ENCODE measurements around the gene CORO1C.

CORO1C gene

DNA sequence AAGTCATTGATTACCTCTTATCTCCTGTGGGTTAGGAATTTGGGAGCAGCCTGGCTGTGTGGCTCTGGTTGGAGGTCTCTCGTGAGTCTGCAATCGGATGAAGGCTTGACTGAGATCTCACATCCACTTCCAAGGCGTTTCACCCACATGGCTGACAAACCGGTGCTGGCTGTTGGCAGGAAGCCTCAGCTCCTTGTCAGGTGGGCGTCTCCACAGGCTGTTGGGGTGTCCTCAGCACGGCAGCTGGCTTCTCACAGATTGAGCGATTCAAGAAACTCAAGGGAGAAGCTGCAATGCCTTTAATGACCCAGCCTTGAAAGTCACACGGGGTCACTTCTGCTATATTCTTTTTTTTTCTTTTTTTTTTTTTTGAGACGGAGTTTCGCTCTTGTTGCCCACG is 28.6 kb upstream of the CORO1C start:
- Histone ChIP-seq H3K27me3 (ENCODE audit: insufficient read depth, low read depth, severe bottlenecking) (no peaks in the 10 kb centered on the region), H3K4me3 (ENCODE audit: low read depth, low read length) (no peak overlapping the region), H3K9me3 (ENCODE audit: severe bottlenecking) (no peaks in the 10 kb centered on the region), H3K36me3 (no peaks in the 10 kb centered on the region), H3K27ac (no peak overlapping the region)
- TF ChIP-seq, protein P1, sequence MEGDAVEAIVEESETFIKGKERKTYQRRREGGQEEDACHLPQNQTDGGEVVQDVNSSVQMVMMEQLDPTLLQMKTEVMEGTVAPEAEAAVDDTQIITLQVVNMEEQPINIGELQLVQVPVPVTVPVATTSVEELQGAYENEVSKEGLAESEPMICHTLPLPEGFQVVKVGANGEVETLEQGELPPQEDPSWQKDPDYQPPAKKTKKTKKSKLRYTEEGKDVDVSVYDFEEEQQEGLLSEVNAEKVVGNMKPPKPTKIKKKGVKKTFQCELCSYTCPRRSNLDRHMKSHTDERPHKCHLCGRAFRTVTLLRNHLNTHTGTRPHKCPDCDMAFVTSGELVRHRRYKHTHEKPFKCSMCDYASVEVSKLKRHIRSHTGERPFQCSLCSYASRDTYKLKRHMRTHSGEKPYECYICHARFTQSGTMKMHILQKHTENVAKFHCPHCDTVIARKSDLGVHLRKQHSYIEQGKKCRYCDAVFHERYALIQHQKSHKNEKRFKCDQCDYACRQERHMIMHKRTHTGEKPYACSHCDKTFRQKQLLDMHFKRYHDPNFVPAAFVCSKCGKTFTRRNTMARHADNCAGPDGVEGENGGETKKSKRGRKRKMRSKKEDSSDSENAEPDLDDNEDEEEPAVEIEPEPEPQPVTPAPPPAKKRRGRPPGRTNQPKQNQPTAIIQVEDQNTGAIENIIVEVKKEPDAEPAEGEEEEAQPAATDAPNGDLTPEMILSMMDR (IDR thresholded peaks at IDR 0.05; ENCODE audit: low read depth, low read length): no peak
- no peak for DNase-seq

DNA sequence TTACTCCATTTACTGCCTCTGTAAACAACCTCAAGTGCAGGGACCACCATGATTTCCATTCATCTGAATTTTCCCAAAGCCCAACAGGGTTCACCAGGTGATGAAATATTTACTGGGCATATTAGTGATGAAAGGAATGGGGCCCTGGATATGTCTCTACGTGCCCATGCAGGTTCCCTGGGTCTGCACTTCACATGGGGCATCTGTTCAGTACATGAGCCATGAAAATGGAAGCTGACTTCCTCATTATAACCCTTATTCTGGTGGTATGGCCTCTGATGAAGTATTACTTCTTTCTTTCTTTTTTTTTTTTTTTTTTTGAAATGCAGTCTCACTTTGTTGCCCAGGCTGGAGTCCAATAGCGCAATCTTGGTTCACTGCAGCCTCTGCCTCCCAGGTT is 26.5 kb upstream of the CORO1C start:
- DNase-seq: no peak
- no peak overlapping the region for H3K4me3 ChIP-seq (ENCODE audit: low read depth, low read length)
- TF ChIP-seq, protein P1 (IDR thresholded peaks at IDR 0.05; ENCODE audit: low read depth, low read length): no peak
- H3K9me3 ChIP-seq (ENCODE audit: severe bottlenecking): no peaks in the 10 kb centered on the region
- no peaks in the 10 kb centered on the region for H3K27me3 ChIP-seq (ENCODE audit: insufficient read depth, low read depth, severe bottlenecking)
- H3K36me3 ChIP-seq: no peaks in the 10 kb centered on the region
- no peak overlapping the region for H3K27ac ChIP-seq

DNA sequence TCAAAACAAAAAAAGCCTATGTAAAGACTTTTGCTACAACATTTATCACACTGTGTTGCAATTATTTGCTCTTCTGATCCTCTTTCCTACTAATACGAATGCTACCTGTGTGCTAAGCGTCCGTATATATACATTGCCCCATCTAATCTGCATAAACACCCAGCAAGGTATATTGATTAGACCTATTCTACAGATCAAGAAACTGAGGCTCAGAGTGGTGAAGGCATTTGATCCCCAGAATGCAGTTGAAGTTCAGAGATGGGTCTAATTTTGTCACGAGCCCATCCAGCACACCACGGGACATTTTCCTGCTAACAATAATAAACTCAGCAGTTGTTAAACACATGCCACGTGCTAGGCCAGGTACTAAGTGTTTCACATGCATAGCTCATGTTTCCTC is 25.1 kb upstream of the CORO1C start:
- H3K27ac ChIP-seq: no peak overlapping the region
- H3K9me3 ChIP-seq (ENCODE audit: severe bottlenecking): no peaks in the 10 kb centered on the region
- no peak overlapping the region for H3K4me3 ChIP-seq (ENCODE audit: low read depth, low read length)
- DNase-seq: no peak
- no peaks in the 10 kb centered on the region for H3K27me3 ChIP-seq (ENCODE audit: insufficient read depth, low read depth, severe bottlenecking)
- TF ChIP-seq, protein P1 (IDR thresholded peaks at IDR 0.05; ENCODE audit: low read depth, low read length): no peak
- no peaks in the 10 kb centered on the region for H3K36me3 ChIP-seq

DNA sequence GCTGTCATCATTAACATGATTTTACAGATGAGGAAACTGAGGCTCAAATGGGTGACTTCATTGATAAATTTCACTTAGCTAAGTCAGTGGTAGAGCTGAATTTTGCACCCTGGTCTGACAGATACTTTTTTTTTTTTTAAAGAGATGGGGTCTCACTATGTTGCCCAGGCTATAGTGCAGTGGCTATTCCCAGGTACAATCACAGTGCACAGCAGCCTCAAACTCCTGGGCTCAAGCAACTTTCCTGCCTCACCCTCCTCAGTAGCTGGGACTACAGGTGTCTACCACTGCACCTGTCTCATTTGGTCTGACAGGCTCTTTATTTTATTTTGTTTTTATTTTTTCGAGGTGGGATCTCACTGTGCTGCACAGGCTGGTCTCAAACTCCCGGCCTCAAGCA is 24.2 kb upstream of the CORO1C start:
- no peak overlapping the region for H3K27ac ChIP-seq
- no peaks in the 10 kb centered on the region for H3K9me3 ChIP-seq (ENCODE audit: severe bottlenecking)
- no peaks in the 10 kb centered on the region for H3K27me3 ChIP-seq (ENCODE audit: insufficient read depth, low read depth, severe bottlenecking)
- no peaks in the 10 kb centered on the region for H3K36me3 ChIP-seq
- TF ChIP-seq, protein P1 (IDR thresholded peaks at IDR 0.05; ENCODE audit: low read depth, low read length): no peak
- no peak for DNase-seq
- no peak overlapping the region for H3K4me3 ChIP-seq (ENCODE audit: low read depth, low read length)

DNA sequence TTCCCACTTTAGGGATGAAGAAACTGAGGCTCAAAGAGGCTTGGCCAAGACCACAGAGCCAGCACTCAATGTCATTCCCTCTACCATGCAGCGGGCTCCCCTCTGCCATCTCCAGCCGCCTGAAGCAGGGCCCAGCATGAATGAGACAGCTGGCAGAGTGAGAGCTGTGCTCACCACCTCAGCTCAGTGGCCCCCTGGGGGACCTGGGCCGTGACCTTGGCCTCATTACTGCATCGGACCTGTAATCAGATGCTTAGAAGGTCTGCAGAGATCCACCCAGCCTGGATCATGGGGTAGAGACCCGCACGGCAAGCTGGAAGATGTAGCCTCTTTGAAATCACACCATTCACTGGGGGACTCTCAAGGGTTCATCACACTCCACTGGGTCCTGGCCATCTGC is 22.7 kb upstream of the CORO1C start:
- no peaks in the 10 kb centered on the region for H3K27me3 ChIP-seq (ENCODE audit: insufficient read depth, low read depth, severe bottlenecking)
- no peak overlapping the region for H3K4me3 ChIP-seq (ENCODE audit: low read depth, low read length)
- no peaks in the 10 kb centered on the region for H3K36me3 ChIP-seq
- DNase-seq: no peak
- H3K9me3 ChIP-seq (ENCODE audit: severe bottlenecking): no peaks in the 10 kb centered on the region
- H3K27ac ChIP-seq: no peak overlapping the region
- TF ChIP-seq, protein P1 (IDR thresholded peaks at IDR 0.05; ENCODE audit: low read depth, low read length): no peak

DNA sequence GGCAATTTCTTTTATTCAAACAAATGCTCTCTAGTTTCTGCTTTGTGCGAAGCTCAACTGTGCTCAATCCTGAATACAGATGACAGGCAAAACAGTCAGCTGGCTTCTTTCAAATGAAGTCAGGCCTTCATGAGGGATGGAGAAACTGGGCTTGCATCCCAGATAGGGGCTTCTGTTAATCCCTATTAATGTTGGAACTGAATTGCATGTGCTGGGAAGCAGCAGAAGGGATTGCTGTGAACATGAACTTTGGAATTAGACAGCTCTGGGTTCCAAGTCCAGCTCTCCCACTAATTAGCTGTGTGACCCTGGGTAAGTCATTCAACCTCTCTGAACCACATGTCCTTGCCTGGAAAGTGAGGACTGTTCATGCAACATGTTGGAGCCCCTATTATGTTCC is 21.1 kb upstream of the CORO1C start:
- DNase-seq: no peak
- no peaks in the 10 kb centered on the region for H3K9me3 ChIP-seq (ENCODE audit: severe bottlenecking)
- no peak overlapping the region for H3K4me3 ChIP-seq (ENCODE audit: low read depth, low read length)
- H3K36me3 ChIP-seq: no peaks in the 10 kb centered on the region
- TF ChIP-seq, protein P1 (IDR thresholded peaks at IDR 0.05; ENCODE audit: low read depth, low read length): no peak
- no peak overlapping the region for H3K27ac ChIP-seq
- H3K27me3 ChIP-seq (ENCODE audit: insufficient read depth, low read depth, severe bottlenecking): no peaks in the 10 kb centered on the region

All from WERI-Rb-1 (cell line).